Stimulated activated CD8-positive, alpha-beta memory T cell treated with anti-CD3 and anti-CD28 coated beads, Interleukin-7, amount 100 ng/mL, for 4 hours (primary cell): Measurements from ENCODE around the gene OR2S2.
"Not testable (repeated sequence)": the region's sequence is repeated elsewhere in the genome, so short reads cannot be mapped to it uniquely, and the experiment has no call there.

Experiments used
- DNase-seq, 2 donors: peaks; one replicate each; pipeline ENCODE4 v3.0.0-alpha.2; 2020; ENCODE audit warnings: low read depth in 2 of 2

OR2S2 gene

DNA sequence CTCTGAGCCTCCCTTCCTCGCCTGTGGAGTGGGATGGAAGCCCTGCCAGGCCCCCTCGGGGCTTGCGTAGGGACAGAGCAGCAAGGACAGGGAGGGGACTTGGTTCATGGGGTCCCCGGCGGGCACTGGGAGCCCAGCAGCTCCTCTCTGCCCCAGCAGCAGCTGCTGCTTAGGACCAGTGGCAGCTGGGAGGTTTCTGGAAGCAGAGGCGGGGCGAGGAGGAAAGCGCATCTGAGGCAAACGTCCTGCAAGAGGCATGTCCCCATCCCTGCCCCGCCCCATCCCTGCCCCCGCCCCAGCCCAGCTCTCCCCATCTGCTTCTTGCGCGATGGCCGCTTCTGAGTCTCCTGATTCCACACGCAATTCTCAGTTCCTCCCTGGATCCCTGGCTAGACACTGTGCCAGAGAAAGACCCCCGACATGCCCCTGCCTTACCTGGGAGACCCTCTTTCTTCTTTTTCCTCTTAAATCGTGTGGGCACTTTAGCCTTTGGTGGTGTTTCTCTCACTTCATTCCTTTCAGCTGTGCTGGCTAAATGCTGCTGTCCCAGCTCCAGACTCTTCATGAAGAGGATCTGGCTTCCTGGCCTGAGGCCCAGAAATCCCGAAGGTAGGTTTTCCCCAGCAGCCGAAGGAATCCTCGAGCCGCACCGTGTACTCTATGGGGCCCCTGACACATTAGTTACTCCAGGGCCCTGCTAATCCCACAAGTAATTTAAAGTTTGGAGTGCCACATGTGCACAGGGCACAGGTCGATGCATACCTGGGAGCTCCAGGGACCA lies 4.4 kb upstream of the OR2S2 start:
- no peak for DNase-seq

DNA sequence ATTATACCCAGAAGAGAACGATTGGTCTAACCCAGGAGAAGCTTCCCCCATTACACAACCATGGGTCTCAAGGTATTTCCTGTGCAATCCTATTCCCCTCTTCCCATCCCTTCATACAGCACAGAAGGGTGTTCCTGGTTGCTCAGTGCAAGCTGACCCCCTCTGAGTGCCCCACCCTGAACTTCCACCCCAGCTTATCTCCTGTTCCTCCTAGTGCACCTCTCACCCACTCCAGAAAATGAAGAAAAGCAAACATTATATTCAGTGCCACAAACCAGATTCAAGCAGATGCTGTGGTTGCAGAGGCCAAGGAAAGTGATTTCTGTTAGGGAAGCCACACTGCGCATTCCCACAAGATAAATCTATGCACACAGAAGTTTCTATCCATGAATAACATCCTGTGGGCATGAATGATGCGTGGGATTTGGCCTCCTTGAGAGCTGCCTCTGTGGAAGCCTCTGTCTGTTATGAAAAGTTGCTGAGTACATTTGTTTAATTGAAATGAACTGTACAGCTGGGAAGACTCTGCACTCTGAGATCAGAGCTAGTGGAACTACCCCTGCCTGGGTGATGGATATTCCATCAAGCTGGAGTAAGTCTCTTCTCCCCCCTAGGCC lies 2.2 kb upstream of the OR2S2 start:
- no peak for DNase-seq

DNA sequence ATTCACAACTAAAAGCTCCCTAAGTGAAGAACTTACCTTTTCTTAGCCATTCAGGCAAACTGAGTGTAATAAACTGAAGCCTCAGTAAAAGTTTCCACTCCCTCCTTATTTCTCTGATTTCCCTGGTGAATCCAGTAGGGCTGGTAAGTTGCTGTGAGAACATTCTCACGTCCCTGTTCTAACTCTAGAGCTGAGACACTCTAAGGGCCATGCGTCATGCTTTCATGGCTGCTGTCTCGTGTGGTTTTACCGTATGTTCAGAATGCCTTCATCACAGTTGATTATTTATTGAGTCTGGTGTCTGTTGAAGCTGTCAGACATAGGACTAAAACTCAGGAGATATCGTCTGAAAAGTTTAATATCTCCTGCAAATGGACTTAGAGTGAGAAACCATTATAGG lies 1.3 kb downstream of the OR2S2 start:
- DNase-seq, result no peak

DNA sequence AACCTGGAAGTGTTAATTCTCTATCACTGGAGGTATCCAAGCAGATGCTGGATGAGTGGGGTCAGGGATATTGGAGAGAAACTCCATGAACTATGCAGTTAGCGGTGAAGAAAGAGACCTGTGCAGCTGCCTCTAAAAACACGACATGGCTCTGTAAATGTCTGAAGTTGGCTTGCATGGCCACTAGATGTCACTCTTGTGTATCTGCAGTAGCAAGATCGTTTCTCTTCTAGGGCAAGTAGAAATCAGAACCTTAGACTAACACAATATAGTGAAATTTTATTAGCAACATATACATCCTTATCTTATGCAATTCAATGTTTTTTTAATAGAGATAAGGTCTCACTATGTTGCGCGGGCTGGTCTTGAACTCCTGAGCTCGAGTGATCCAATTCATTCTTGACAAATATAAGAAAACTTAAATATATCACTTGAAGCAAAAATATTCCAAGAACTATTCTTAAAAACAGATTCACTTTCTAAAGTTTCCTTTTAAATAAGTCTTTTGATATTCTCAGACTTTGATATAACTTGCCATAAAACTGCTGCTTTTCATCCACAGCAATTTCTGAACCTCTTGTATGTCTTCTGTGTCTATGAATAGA lies 2.9 kb downstream of the OR2S2 start:
- DNase-seq, result peak; percentile 8 to 32

DNA sequence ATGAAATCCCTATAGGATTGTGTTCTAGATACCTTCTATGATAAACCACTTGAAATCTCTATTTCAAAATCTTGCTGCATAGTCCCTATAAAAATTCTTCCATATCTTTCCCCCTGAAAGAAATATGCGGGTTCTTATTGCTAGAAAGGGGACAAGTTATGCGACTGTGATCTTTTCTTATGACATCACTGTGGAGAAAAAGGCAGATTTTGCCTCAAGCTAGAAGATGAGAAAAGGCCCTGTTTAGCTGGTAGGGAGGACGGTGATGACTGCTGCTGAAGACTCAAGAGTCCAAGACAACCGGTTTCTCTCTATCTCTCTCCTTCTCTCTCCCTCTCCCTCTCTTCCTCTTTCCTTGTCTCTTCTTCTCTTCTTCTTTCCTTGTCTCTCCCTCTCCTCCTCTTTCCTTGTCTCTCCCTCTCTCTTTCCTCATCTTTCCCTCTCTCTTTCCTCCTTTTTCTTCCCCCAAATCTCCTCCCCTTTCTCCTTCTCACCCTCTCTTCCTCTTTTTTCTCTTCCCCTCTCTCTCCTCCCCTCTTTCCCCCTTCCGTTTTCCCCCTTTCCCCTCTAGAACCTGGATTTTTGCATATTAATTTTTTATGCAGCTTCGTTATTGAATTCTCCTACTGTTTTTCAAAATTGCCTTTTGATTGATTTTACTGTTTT lies 5.3 kb downstream of the OR2S2 start:
- no peak for DNase-seq

DNA sequence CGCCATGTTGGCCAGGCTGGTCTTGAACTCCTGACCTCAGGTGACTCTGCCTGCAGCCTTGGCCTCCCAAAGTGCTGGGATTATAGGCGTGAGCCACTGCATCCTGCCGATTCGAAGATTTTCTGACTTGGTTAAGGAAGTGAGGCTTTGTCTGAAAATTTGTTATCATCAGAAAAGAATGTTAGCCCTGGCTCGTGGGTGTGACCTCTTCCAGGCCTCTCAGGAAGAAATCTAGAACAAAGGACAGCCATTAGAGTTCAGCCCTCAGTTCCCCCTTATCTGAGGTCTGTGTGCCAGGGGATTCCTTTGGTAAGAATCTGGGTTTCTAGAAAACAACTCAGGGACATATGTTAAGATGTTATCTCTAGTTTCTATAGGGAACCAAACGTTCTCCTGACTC lies 6.2 kb downstream of the OR2S2 start:
- DNase-seq, result no peak

DNA sequence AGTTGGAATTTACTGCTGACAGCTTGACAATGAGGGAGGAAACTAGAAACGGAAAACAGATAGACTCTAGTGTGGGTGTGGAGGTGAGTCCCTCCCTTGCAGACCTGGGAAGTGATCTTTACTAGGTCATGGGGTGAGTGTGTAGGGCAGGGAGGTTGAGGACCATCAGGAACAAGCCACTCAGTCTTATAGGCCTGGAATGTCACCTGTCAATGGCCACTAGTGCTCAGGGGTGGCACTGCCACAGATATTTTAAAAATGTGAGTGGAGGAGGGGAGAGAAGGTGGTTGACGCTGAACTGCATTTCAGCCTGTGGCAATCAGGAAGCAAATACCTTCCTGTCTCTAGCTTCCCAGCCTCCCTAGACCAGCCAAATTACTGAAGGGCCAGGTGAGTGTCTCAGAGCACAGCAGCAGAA lies 9.0 kb downstream of the OR2S2 start:
- no peak for DNase-seq

DNA sequence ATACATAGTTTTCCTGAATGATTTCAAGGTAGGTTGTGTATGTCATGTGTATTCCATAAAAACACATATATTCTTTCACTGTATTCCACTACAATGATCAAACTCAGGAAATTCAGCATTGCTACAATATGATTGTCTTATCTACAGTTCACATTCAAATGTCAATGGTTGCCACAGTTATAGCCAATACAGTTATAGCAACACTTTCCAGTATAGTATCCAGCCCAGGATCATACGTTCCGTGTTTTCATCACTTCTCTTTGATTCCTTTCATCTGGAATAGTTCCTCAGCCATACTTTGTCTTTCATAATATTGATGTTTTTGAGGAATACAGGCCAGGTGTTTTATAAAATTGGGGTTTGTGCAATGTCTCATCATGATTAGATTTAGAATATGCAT lies 9.5 kb downstream of the OR2S2 start:
- no peak for DNase-seq

DNA sequence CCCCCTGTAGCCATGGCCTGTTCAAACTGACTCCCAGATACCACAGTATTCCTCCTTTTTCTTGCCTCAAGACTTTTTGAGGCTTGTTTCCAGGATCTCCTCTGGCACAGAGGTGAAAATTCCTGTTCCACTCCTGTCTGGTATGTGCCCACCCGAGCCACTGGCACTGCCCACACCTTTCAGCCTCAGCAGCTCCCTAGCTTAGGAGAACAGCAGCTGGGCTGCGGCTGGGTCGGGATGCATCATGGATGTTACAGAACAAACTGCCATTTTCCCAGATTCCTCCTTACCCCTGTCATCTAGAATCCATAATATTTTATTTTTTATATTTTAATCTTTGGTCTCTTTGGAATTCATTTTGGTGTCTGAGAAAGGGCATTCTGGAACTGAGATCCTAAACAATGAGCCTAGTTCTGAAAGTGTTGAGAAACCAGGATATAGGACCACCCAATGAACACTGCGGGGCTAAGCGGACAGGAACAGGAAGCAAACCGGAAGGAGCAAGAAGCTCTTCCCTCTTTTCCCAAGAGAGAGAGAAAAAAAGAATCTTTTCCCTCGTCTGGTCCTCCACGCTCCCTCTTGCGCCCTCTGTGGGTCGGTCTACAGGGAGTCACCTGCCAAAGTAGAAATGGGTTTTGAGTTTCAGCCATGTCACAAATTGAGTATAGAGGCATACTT lies 12.5 kb downstream of the OR2S2 start:
- peak; percentile 13 to 26 for DNase-seq

DNA sequence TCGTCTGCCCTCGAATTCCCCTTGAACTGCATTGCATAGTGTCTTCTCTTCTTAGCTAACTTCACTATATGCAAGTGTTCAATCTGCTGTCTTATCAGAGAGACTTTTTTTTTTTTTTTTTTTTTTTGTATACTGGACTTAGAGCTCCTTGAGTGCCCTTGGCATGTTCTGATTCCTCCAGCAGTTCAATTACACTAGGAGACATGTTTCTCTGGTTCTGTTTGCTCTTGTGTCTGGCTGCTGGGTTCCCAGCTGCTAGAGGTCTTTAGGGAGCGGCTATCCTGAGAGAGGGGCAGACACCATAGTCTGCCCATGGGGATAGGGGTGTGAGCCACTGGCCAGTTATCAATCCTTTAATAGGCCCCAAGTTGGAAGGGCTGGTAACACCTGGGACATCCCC lies 13.1 kb downstream of the OR2S2 start:
- no peak for DNase-seq

DNA sequence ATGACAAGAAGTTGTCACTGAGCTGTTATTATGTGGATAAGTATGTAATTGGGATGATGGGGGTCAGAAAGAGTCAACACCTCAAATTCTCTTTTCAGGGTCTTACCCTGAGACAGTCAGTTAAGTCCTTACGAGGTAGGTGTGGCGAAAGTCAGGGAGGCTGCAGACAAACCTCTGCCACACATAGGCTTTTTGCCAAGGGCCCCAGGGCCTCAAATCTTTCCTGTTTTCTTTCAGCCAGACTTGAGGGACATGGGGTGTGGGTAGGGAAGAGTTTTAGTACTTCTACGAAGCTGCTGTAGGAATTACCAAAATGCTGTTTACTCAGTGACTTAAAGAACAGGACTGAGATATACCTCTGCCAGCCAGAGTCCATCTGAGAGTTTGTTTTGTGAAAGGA lies 13.8 kb downstream of the OR2S2 start:
- no peak for DNase-seq

DNA sequence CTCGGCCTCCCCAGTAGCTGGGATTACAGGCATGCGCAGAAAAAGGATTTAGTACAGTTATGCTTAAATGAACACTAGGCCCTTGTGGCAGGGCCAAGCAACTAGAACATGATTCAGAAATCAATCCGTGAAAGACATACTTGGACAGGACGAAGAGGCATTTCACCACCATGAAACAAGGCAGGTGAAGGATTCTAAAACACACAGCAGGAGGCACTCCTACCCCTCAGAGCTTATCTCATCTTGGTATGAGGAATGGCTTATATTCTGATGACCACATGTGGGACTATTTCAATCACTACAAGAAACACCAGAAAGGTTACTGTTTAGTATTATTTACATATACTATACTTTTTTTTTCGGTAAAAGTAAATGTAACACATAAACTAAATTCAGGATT lies 15.7 kb downstream of the OR2S2 start:
- DNase-seq, result no peak

DNA sequence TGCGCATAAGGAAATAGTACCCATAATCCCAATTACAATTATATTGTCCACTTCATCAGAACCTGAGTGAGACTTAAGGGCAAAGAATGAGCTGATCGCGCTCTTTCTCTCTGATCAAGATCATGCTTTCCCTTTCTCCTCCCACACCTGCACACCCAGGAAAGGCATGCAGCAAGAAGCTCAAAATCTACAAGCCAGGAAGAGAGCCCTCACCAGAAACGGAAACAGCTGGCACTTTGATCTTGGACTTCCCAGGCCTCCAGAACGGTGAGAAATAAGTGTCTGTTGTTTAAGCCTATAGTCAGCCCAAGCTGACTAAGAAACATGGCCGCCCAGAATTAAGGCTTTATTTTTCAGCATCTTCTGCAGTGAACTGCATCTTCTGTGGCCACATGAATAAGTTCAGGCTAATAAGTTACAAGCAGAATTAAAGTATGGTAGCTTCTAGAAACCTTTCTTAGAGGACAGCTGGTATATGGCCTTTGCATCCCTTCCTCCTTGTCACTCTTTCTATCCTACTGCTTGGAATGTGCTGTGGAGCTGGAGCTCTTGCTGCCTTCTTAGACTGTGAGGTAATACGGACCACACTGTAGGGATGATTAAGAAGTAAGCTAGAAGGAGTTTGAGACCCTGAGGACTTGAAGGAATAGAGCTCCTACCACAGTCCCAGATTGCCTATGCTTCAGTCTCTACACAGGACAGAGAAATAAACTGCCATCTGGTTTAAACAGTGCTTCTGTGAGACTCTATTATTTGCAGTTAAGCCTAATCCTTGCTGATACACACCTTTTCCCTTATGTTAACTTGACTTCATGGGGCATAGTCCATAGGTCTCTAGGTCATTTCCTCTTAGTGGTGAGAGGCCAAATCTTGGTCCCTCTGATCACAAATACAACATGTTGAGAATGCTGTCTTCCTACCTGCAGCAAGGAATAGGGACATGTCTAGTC lies 17.2 kb downstream of the OR2S2 start:
- no peak for DNase-seq

DNA sequence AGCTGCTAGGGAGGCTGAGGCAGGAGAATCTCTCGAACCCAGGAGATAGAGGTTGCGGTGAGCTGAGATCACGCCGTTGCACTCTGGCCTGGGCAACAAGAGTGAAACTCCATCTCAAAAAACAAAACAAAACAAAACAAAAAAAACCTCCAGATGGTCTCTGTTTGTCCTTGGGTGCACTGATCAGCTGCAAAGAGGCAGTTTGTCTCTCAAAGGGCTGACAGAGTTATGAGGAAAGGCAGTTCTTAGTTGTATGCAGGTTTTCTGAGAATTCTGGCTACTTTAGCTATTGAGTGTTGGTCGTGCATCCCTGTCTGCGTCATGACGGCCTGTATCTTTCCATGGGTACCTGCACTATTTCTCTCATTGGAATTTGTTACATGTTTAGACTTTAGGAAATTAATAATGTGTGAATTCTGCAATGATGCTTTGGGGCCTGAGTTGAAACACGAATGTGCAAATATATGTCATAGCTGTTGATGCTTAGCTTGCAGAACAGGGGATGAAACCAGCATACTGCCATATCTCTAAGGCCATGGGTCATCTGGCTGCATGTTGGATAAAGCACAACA lies 18.2 kb downstream of the OR2S2 start:
- no peak for DNase-seq

DNA sequence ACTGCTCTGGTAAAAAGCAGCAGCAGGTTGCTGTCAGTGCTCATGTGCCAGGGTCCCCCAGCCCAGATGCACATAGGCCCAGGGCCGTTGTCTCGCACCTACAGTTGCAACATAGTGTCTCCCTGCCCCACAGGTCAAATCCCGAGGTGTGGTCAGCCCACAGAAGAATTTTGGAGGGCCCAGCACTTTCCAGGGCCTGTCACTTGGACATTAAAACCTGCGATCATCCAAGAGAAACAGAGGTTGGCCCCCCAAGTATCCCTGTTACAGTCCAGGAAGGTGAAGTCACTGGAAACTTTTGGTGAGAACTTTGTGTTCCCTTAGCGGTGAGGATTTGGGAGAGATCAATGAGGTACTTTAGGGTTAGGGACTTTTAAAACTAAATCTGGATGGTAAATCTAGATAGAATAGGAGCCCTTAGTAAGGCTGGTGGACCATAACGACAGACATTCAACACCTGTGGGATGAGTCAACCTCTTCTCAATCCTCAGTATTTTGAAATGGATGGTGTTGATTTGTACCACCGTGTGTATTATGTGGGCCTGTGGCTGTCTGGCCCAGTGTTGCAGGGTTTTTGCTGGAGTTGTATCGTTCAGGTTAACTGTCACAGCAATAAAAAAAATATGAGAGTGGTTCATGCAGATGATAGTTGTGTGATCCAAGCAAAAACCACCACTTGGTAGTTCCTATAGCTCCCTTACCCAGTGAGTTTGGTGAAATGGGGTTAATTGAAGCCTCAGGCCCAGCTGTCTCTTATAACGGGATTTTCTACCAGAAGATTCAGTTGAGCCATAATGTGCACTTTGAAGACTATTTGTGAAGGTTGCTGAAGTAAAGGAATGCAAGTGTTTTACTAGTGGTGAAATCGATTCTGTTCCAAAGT lies 19.2 kb downstream of the OR2S2 start:
- DNase-seq, result no peak

DNA sequence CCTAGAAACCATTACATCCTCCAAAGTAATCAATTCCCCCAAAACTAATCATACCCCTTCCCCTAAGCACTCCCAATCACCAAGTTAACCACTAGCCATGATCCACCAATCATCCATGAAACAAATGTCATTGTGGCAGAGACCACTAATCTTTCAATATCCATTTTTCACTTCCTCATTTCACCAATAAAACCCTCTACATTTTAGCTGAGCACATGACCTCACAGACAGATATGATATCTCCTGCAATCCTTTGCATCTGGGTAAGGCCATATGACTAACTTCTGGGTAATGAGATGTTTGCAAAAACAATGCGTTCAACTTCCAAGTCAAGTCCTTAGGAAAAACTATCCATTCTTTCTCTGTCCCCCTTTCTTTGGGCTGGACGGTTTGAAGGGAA lies 20.7 kb downstream of the OR2S2 start:
- no peak for DNase-seq

DNA sequence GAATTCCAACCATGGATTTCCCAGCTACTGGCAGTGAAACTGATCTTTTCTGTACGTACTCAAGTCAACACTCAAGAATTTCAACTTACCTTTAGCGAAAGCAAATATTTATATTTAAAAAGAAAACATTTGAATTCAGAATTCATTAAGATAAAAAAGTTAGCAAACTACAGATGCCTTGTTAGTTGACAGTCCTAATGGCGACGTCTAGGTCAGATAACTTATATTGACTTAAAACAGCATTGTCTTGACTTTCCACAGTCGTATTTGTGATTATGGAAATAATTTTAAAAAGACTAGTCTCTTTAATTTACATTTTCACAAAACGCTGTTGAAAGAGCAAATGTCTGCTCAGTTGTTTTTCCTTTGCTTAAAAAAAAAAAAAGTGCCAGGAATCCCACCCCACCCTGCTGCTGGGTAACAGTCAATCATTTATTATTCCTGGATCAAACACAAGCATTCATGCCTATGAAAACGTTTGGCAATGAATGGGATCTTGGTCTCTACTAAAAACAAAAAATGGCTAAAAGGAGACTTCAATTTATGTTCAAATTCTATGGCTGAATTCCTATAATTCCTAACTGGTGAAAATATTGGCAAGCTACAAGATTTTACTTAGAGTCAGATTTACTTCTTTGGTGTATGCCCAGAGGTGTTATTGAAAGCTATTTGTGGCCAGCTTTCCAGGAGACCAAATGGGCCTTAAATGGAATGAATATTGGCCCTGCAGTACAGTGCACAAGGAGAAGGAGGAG lies 22.0 kb downstream of the OR2S2 start:
- DNase-seq, result no peak

DNA sequence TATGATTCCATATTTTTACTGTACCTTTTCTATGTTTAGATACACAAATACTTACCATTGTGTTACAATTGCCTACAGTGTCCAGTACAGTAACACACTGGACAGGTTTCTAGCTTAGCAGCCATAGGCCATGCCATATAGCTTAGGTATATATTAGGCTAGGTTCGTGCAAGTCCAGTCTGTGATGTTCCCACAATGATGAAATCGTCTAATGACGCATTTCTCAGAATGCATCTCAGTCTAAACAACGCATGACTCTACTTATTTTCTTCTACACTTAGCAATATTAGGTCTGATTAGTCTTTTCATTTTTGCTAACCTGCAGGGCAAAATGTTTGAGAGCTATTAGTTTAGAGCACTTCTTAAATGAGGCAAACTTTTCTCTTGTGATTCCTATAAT lies 22.7 kb downstream of the OR2S2 start:
- no peak for DNase-seq

DNA sequence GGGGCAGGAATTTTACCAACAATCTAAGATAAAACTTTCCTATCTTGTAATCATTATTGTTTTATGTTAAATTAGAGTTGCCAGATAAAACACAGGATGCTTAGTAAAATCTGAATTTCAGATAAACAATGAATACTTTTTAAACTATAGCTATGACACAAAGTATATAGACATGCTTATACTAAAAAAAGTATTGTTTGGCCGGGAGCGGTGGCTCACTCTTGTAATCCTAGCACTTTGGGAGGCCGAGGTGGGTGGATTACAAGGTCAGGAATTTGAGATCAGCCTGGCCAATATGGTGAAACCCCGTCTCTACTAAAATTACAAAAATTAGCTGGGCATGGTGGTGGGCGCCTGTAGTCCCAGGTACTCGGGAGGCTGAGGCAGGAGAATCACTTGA lies 23.9 kb downstream of the OR2S2 start:
- not testable (repeated sequence) for DNase-seq
